ENCODE results near the gene SLC16A8. TPM values are rescaled to one million over a fixed set of nuclear protein-coding genes. Genes with fewer than 3 reads are reported as not detected.

SLC16A8 gene
- total and polyA plus RNA-seq, 9 of the 15 experiments (the other 6 are each of a cell fraction or from before 2014, with no cell fraction given), result not detected

DNA sequence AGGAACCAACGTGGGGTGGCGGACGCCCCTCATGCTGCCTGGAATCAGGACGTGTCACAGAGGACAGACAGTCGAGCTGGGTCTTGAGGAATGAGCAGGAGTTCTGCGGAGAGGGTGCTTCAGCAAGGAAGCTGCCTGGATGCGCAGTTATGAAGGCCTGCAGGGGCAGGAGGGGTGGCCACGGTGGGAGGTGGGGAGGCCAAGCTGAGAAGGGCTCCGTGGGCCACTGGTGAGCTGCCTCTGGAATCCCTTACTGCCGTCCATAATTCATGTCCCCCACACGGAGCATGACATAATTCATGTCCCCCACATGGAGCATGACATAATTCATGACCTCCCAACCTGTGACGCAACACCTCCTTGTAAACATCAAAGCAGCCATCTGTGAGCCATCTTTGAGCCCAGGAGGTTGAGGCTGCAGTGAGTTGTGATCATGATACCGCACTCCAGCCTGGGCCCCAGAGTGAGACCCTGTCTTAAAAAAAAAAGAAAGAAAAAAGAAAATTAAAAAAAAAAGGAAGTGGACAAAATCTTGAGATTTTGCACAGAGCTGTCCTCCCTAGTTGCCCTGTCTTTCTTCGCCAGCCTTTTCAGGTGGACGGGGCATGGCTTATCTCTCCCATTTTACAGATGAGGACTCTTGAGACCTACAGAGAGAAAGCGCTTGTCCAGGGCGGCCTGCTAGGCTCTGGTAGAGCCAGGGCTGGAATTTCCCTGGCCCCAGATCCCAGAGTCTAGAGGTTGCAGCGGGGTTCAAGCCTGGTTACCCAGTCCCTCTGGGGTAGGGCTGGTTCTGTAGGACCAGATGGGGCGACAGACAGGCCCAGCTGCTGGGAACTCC is 51.1 kb downstream of the SLC16A8 start (continued):
- TF ChIP-seq, protein P1, sequence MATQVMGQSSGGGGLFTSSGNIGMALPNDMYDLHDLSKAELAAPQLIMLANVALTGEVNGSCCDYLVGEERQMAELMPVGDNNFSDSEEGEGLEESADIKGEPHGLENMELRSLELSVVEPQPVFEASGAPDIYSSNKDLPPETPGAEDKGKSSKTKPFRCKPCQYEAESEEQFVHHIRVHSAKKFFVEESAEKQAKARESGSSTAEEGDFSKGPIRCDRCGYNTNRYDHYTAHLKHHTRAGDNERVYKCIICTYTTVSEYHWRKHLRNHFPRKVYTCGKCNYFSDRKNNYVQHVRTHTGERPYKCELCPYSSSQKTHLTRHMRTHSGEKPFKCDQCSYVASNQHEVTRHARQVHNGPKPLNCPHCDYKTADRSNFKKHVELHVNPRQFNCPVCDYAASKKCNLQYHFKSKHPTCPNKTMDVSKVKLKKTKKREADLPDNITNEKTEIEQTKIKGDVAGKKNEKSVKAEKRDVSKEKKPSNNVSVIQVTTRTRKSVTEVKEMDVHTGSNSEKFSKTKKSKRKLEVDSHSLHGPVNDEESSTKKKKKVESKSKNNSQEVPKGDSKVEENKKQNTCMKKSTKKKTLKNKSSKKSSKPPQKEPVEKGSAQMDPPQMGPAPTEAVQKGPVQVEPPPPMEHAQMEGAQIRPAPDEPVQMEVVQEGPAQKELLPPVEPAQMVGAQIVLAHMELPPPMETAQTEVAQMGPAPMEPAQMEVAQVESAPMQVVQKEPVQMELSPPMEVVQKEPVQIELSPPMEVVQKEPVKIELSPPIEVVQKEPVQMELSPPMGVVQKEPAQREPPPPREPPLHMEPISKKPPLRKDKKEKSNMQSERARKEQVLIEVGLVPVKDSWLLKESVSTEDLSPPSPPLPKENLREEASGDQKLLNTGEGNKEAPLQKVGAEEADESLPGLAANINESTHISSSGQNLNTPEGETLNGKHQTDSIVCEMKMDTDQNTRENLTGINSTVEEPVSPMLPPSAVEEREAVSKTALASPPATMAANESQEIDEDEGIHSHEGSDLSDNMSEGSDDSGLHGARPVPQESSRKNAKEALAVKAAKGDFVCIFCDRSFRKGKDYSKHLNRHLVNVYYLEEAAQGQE (IDR thresholded peaks at IDR 0.05; ENCODE audit: borderline replicate concordance), result no peak
- TF ChIP-seq, protein P1 (CRISPR knock-in tag; IDR thresholded peaks at IDR 0.05; ENCODE audit: low read depth), result no peak
- TF ChIP-seq POLR2G (IDR thresholded peaks at IDR 0.05; ENCODE audit: low read depth, low read length) (no peak), DMBX1 (CRISPR knock-in tag; IDR thresholded peaks at IDR 0.05; ENCODE audit: borderline replicate concordance) (no peak), MAFF (IDR thresholded peaks at IDR 0.05; ENCODE audit: low read length) (no peak)
- TF ChIP-seq, protein P2, sequence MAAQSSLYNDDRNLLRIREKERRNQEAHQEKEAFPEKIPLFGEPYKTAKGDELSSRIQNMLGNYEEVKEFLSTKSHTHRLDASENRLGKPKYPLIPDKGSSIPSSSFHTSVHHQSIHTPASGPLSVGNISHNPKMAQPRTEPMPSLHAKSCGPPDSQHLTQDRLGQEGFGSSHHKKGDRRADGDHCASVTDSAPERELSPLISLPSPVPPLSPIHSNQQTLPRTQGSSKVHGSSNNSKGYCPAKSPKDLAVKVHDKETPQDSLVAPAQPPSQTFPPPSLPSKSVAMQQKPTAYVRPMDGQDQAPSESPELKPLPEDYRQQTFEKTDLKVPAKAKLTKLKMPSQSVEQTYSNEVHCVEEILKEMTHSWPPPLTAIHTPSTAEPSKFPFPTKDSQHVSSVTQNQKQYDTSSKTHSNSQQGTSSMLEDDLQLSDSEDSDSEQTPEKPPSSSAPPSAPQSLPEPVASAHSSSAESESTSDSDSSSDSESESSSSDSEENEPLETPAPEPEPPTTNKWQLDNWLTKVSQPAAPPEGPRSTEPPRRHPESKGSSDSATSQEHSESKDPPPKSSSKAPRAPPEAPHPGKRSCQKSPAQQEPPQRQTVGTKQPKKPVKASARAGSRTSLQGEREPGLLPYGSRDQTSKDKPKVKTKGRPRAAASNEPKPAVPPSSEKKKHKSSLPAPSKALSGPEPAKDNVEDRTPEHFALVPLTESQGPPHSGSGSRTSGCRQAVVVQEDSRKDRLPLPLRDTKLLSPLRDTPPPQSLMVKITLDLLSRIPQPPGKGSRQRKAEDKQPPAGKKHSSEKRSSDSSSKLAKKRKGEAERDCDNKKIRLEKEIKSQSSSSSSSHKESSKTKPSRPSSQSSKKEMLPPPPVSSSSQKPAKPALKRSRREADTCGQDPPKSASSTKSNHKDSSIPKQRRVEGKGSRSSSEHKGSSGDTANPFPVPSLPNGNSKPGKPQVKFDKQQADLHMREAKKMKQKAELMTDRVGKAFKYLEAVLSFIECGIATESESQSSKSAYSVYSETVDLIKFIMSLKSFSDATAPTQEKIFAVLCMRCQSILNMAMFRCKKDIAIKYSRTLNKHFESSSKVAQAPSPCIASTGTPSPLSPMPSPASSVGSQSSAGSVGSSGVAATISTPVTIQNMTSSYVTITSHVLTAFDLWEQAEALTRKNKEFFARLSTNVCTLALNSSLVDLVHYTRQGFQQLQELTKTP (IDR thresholded peaks at IDR 0.05; ENCODE audit: low read depth in 1 of 2, partially characterized antibody in 2 of 2), result no peak
- TF ChIP-seq, protein P3, sequence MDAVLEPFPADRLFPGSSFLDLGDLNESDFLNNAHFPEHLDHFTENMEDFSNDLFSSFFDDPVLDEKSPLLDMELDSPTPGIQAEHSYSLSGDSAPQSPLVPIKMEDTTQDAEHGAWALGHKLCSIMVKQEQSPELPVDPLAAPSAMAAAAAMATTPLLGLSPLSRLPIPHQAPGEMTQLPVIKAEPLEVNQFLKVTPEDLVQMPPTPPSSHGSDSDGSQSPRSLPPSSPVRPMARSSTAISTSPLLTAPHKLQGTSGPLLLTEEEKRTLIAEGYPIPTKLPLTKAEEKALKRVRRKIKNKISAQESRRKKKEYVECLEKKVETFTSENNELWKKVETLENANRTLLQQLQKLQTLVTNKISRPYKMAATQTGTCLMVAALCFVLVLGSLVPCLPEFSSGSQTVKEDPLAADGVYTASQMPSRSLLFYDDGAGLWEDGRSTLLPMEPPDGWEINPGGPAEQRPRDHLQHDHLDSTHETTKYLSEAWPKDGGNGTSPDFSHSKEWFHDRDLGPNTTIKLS (IDR thresholded peaks at IDR 0.05; ENCODE audit: borderline replicate concordance, low read depth), result no peak
- TF ChIP-seq, protein P4, sequence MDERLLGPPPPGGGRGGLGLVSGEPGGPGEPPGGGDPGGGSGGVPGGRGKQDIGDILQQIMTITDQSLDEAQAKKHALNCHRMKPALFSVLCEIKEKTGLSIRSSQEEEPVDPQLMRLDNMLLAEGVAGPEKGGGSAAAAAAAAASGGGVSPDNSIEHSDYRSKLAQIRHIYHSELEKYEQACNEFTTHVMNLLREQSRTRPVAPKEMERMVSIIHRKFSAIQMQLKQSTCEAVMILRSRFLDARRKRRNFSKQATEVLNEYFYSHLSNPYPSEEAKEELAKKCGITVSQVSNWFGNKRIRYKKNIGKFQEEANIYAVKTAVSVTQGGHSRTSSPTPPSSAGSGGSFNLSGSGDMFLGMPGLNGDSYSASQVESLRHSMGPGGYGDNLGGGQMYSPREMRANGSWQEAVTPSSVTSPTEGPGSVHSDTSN (CRISPR knock-in tag; IDR thresholded peaks at IDR 0.05; ENCODE audit: low read depth), result no peak
- TF ChIP-seq, protein P4 (tag; conservative IDR thresholded peaks at IDR 0.05; ENCODE audit: low read depth), result peak; percentile 83
